GM06990 (cell line): ENCODE measurements around the gene RASGRP2.

Source experiments
- DNase-seq: peaks from one replicate; pipeline ENCODE4 v3.0.0-alpha.2; 2011; ENCODE audit not compliant: insufficient read length; ENCODE audit errors: extremely low read depth
- H3K27me3 ChIP-seq: replicated peaks from 2 replicates; pipeline ENCODE4 v1.6.0; 2011; ENCODE audit warnings: low read length; ENCODE audit not compliant: control insufficient read depth, insufficient read depth
- H3K36me3 ChIP-seq: 2 replicates; pipeline ENCODE4 v1.5.1; 2011; ENCODE audit warnings: low read length; ENCODE audit not compliant: control insufficient read depth, insufficient read depth
- H3K4me3 ChIP-seq: replicated peaks from 2 replicates; pipeline ENCODE4 v1.5.1; 2011; ENCODE audit warnings: low read depth, mild to moderate bottlenecking, control low read depth, low read length
- CTCF ChIP-seq: IDR thresholded peaks from 2 replicates; pipeline ENCODE4 v1.5.1; 2011; ENCODE audit warnings: low read length, control low read depth, mild to moderate bottlenecking, inconsistent platforms; ENCODE audit not compliant: insufficient read depth, poor library complexity, severe bottlenecking

Gene RASGRP2

GRCh38 chr11:64750361-64751054 lies 6.6 kb upstream of the RASGRP2 start:
- DNase-seq, result no peak
- peak; percentile 21 for TF ChIP-seq CTCF
- no peak overlapping the region for H3K4me3 ChIP-seq
- no peaks in the 10 kb centered on the region for H3K36me3 ChIP-seq
- H3K27me3 ChIP-seq, result no peaks in the 10 kb centered on the region; the same call in 1 of the 2 replicates

- no peak overlapping the region for H3K4me3 ChIP-seq
- no peak for TF ChIP-seq CTCF
- no peaks in the 10 kb centered on the region for H3K36me3 ChIP-seq
- H3K27me3 ChIP-seq, result peaks cover 4% of the 10 kb centered on the region
- no peak for DNase-seq
Measured at GRCh38 chr11:64747961-64748665, 4.2 kb upstream of the RASGRP2 start.

GRCh38 chr11:64746486-64746885 lies 2.5 kb upstream of the RASGRP2 start:
- DNase-seq, result no peak
- Histone ChIP-seq H3K36me3 (no peaks in the 10 kb centered on the region), H3K27me3 (peaks cover 4% of the 10 kb centered on the region), H3K4me3 (no peak overlapping the region)
- no peak for TF ChIP-seq CTCF

- peak overlapping the region; percentile 48 for H3K4me3 ChIP-seq
- TF ChIP-seq CTCF, result no peak
- DNase-seq, result peak; percentile 77
- no peaks in the 10 kb centered on the region for H3K36me3 ChIP-seq
- H3K27me3 ChIP-seq, result peaks cover 4% of the 10 kb centered on the region
Measured at GRCh38 chr11:64745521-64746328, 1.8 kb upstream of the RASGRP2 start.

- peaks cover 4% of the 10 kb centered on the region for H3K27me3 ChIP-seq
- peak; percentile 76 for DNase-seq
- peak overlapping the region; percentile 48 for H3K4me3 ChIP-seq
- no peak for TF ChIP-seq CTCF
- no peaks in the 10 kb centered on the region for H3K36me3 ChIP-seq
Measured at GRCh38 chr11:64745189-64745520, 1.2 kb upstream of the RASGRP2 start.
